Measurements from ENCODE around the gene PIN4. TPM values are rescaled to one million over a fixed set of nuclear protein-coding genes. Genes with fewer than 3 reads are reported as not detected.

PIN4 gene
- total and polyA plus RNA-seq, 2 of the 8 experiments (the other 6 are each of a cell fraction or from before 2014, with no cell fraction given) = 4.8 to 9.4 TPM

DNA sequence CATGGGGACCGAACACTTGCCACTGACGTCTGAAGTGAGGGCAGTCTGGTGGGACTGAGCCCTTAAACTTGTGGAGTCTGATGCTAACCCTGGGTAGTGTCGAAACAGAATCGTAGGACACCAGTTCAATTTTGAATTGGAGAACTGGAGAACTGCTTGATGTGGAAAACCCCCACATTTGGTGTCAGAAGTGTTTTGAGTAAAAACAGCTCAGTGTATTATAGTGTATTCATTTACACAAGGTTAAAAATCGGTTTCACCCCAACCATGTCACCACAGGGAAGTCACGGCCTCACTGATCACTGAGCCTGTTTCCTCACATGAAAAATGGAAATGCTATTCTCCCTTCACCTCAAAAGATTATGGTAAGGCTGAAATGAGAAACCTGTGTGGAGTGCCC is 21.9 kb downstream of the PIN4 start:
- 0 out of 2 replicates have a peak overlapping the region, but pooled peaks have one; percentile 65 for H2AK5ac ChIP-seq (ENCODE audit: low read depth, low read length)
- H2BK15ac ChIP-seq (ENCODE audit: low read length) = no peak overlapping the region
- H2AFZ ChIP-seq (ENCODE audit: low read length) = no peak overlapping the region
- H3K14ac ChIP-seq (ENCODE audit: insufficient read length) = no peak overlapping the region
- DNase-seq (ENCODE audit: low read depth in 1 of 2, low spot score in 2 of 2) = no peak
- no peak overlapping the region for H2BK20ac ChIP-seq (ENCODE audit: low read length)
- H3K23me2 ChIP-seq (ENCODE audit: low read depth, low read length) = no peaks in the 10 kb centered on the region; the same call in 1 of the 2 replicates
- H3K23ac ChIP-seq (ENCODE audit: insufficient read length) = no peak overlapping the region
- H3K4ac ChIP-seq (replicated peaks; ENCODE audit: insufficient read length, low read depth, low read length) = no peak overlapping the region
- POLR2A ChIA-PET (ENCODE audit: partially characterized antibody) = interaction anchor here (2.5 to 3.7 kb wide), 3 partner anchors 8 to 35 kb away, joined by 10 to 13 read pairs (median 10); partner anchors contain the start of genes ERCC6L and PIN4
- peaks cover 0 to 10% (median 7%) of the 10 kb centered on the region in 4 experiments; a peak in 3 of 7 replicates for H3K4me1 ChIP-seq (replicated peaks in 1 of 4; ENCODE audit: control insufficient read depth in 3 of 4, insufficient read depth in 4 of 4, low read length in 3 of 4)
- no peak overlapping the region for H2BK12ac ChIP-seq (ENCODE audit: low read depth, low read length)
- no peak overlapping the region for H3K56ac ChIP-seq (replicated peaks; ENCODE audit: insufficient read length, low read depth, low read length)
- TF ChIP-seq YY1 (IDR thresholded peaks at IDR 0.05; ENCODE audit: low read depth, low read length) (no peak), CHD1 (IDR thresholded peaks at IDR 0.05; ENCODE audit: low read depth, low read length) (no peak), RNF2 (IDR thresholded peaks at IDR 0.05; ENCODE audit: borderline replicate concordance, low read depth, low read length, missing control alignments, poor library complexity, severe bottlenecking) (no peak), SUZ12 (IDR thresholded peaks at IDR 0.05; ENCODE audit: low read length) (no peak), SP1 (IDR thresholded peaks at IDR 0.05; ENCODE audit: low read depth, low read length) (no peak), POLR2AphosphoS5 (IDR thresholded peaks at IDR 0.05; ENCODE audit: low read depth, low read length) (no peak), CBX5 (IDR thresholded peaks at IDR 0.05; ENCODE audit: low read depth, low read length) (no peak), RFX5 (IDR thresholded peaks at IDR 0.05; ENCODE audit: borderline replicate concordance, low read depth, low read length) (no peak), SP2 (IDR thresholded peaks at IDR 0.05; ENCODE audit: low read length) (no peak)
- H3K36me3 ChIP-seq (ENCODE audit: control insufficient read depth in 2 of 4, insufficient read depth in 4 of 4, low read length in 3 of 4) = peaks cover 0 to 22% (median 12%) of the 10 kb centered on the region in 4 experiments; a peak in 6 of 8 replicates
- no peak overlapping the region for H4K5ac ChIP-seq (ENCODE audit: insufficient read length, low read depth, low read length)
- peak overlapping the region; percentile 74 for H4K91ac ChIP-seq (replicated peaks; ENCODE audit: insufficient read length, low read length)
- H3K79me1 ChIP-seq (ENCODE audit: low read depth, low read length) = no peaks in the 10 kb centered on the region
- no peak overlapping the region for H3K27ac ChIP-seq (ENCODE audit: low read depth, low read length)
- H3K4me3 ChIP-seq (ENCODE audit: extremely low read depth in 1 of 4, insufficient read depth in 2 of 4, low read depth in 3 of 4, low read length in 4 of 4) = peak overlapping the region in 1 of 4 experiments; percentile 38; a peak in 1 of 8 replicates
- H3K27me3 ChIP-seq (replicated peaks in 1 of 4; ENCODE audit: control insufficient read depth in 3 of 4, extremely low read depth in 1 of 4, insufficient read depth in 3 of 4, low read length in 3 of 4) = no peaks in the 10 kb centered on the region
- no peak overlapping the region; the same call in 1 of the 2 replicates for H3K18ac ChIP-seq (ENCODE audit: extremely low read depth, low read length)
- 46% methylated on average over 2 of the region's 6 CpGs; no CpG with 5 or more reads in 1 of the 2 experiments for WGBS, 2 experiments (ENCODE audit: extremely low coverage in 1 of 2, insufficient coverage in 1 of 2, insufficient read length in 1 of 2, insufficient replicate concordance in 2 of 2, low coverage in 1 of 2, low lambda C conversion rate in 2 of 2, missing lambda C conversion rate in 1 of 2)
- H2BK5ac ChIP-seq (ENCODE audit: low read depth, low read length) = no peak overlapping the region
- no peak overlapping the region for H4K8ac ChIP-seq (ENCODE audit: extremely low read depth, insufficient read depth, low read length)
- no peak overlapping the region for H2BK120ac ChIP-seq (replicated peaks; ENCODE audit: low read depth, low read length)
- FAIRE-seq = peak; percentile 77
- peaks cover 0 to 3% of the 10 kb centered on the region in 2 experiments for H4K20me1 ChIP-seq (replicated peaks in 1 of 2; ENCODE audit: control insufficient read depth in 1 of 2, insufficient read depth in 2 of 2, low read length in 2 of 2)
- no peaks in the 10 kb centered on the region for H3K79me2 ChIP-seq (ENCODE audit: control insufficient read depth in 1 of 2, insufficient read depth in 2 of 2, low read length in 2 of 2)
- CTCF ChIA-PET (ENCODE audit: partially characterized antibody) = interaction anchor here (1.1 kb wide), 1 partner anchor 39 kb away, joined by 7 read pairs; no protein-coding TSS in a partner anchor
- H3K9ac ChIP-seq (replicated peaks in 1 of 4; ENCODE audit: extremely low read depth in 1 of 4, low read depth in 3 of 4, low read length in 3 of 4) = no peak overlapping the region
- peak overlapping the region; percentile 42 to 71; a peak in 3 of 4 replicates for H3K4me2 ChIP-seq (ENCODE audit: insufficient read depth in 1 of 2, low read depth in 2 of 2, low read length in 2 of 2)
- H3K9me3 ChIP-seq (ENCODE audit: insufficient read depth in 2 of 2, low read depth in 1 of 2, low read length in 1 of 2) = no peaks in the 10 kb centered on the region

Measured in H1 (cell line).